Naive thymus-derived CD4-positive, alpha-beta T cell (primary cell): ENCODE results near the gene INPP5A. TPM values are rescaled to one million over a fixed set of nuclear protein-coding genes. Genes with fewer than 3 reads are reported as not detected.

ENCODE experiments used
- ATAC-seq: fragments of 150-1000 bp; cut with Tn5 transposase; 2 replicates; pipeline ENCODE4 v1.10.0; 2021; ENCODE audit warnings: mild to moderate bottlenecking, moderate library complexity
- CTCF ChIA-PET: fragments of 350-600 bp; sonication (Branson Sonifier 250); formaldehyde crosslinking; loops from one replicate; lab custom pipeline; 2021; ENCODE audit warnings: antibody characterized with exemption; lab: Charles Lee
- POLR2A ChIA-PET: fragments of 350-600 bp; sonication (Branson Sonifier 250); formaldehyde crosslinking; loops from one replicate; lab custom pipeline; 2021; ENCODE audit warnings: antibody characterized with exemption, inconsistent platforms; lab: Charles Lee
- DNase-seq, 9 donors: peaks; one replicate each; pipeline versions ENCODE4 v3.0.0 to v3.0.0-alpha.2; 2020 to 2022; ENCODE audit warnings: mixed read lengths in 1 of 9
- H3K27ac ChIP-seq: one replicate; pipeline ENCODE4 v1.7.0; 2013; ENCODE audit warnings: mild to moderate bottlenecking, low read depth, low read length, moderate library complexity
- H3K27me3 ChIP-seq, 2 donors: one replicate each; pipeline ENCODE4 v1.7.0; 2013; ENCODE audit warnings: low read length in 2 of 2, mild to moderate bottlenecking in 2 of 2, moderate library complexity in 2 of 2; ENCODE audit not compliant: control insufficient read depth in 2 of 2, insufficient read depth in 2 of 2
- H3K36me3 ChIP-seq, 3 experiments: 1 replicate in 2 of 3; 2 replicates in 1 of 3; pipeline ENCODE4 v1.7.0; 2013; ENCODE audit warnings: low read length in 3 of 3, mild to moderate bottlenecking in 3 of 3, moderate library complexity in 1 of 3; ENCODE audit not compliant: insufficient read depth in 3 of 3, control insufficient read depth in 2 of 3
- H3K4me1 ChIP-seq, 2 donors: one replicate each; pipeline ENCODE4 v1.7.0; 2013; ENCODE audit warnings: low read length in 2 of 2, mild to moderate bottlenecking in 2 of 2, moderate library complexity in 1 of 2; ENCODE audit not compliant: control insufficient read depth in 2 of 2, insufficient read depth in 2 of 2
- H3K4me3 ChIP-seq: 2 replicates; pipeline ENCODE4 v1.7.0; 2013; ENCODE audit warnings: mild to moderate bottlenecking, low read length
- H3K9me3 ChIP-seq, 3 experiments: 1 replicate in 2 of 3; 2 replicates in 1 of 3; pipeline ENCODE4 v1.7.0; 2013; ENCODE audit warnings: low read length in 3 of 3; ENCODE audit not compliant: control insufficient read depth in 2 of 3
- H3K27ac Mint-ChIP-seq, 9 donors: one replicate each; pipeline ENCODE4 v1.8.0; 2020 to 2022; ENCODE audit warnings: mixed read lengths in 9 of 9, mild to moderate bottlenecking in 8 of 9, moderate library complexity in 5 of 9, inconsistent platforms in 2 of 9
- H3K27me3 Mint-ChIP-seq, 5 donors: one replicate each; pipeline ENCODE4 v1.8.0; 2021 to 2022; ENCODE audit warnings: mixed read lengths in 5 of 5, mild to moderate bottlenecking in 1 of 5
- H3K36me3 Mint-ChIP-seq, 5 donors: one replicate each; pipeline ENCODE4 v1.8.0; 2020 to 2022; ENCODE audit warnings: mixed read lengths in 5 of 5, mild to moderate bottlenecking in 3 of 5, inconsistent platforms in 1 of 5
- H3K4me1 Mint-ChIP-seq, 7 donors: one replicate each; pipeline ENCODE4 v1.8.0; 2020 to 2022; ENCODE audit warnings: mixed read lengths in 7 of 7, mild to moderate bottlenecking in 3 of 7, inconsistent platforms in 1 of 7
- H3K4me3 Mint-ChIP-seq, 10 donors: one replicate each; pipeline ENCODE4 v1.8.0; 2020 to 2022; ENCODE audit warnings: mild to moderate bottlenecking in 10 of 10, mixed read lengths in 10 of 10, moderate library complexity in 6 of 10, inconsistent platforms in 2 of 10
- H3K9me3 Mint-ChIP-seq, 11 donors: one replicate each; pipeline ENCODE4 v1.8.0; 2020 to 2022; ENCODE audit warnings: mixed read lengths in 11 of 11, mild to moderate bottlenecking in 4 of 11, inconsistent platforms in 1 of 11, moderate library complexity in 1 of 11
- intact Hi-C, 2 donors: fragments of 100-400 bp; cut with micrococcal nuclease; formaldehyde crosslinking; loops; one replicate each; pipeline ENCODE4 v1.15.1; 2023
- polyA plus RNA-seq, 2 donors: library from polyadenylated mRNA; unstranded; fragments of 300-500 nt; fragmentation: Illumina TruSeq; gene quantifications; one replicate each; pipeline ENCODE4 v1.2.3, GENCODE V29; 2021
- total RNA-seq, 6 experiments: library from RNA in 5 of 6; stranded (reverse) in 5 of 6; gene quantifications; 1 replicate in 5 of 6; 2 replicates in 1 of 6; pipeline ENCODE4 v1.2.3 and lab custom pipeline; 2021 to 2026

INPP5A gene
- total and polyA plus RNA-seq, 7 experiments from 2014 or later: 0.97 to 30.7 (median 25.0) TPM

GRCh38 chr10:132774902-132775863 is 237.6 kb downstream of the INPP5A start:
- H3K4me3 Mint-ChIP-seq: no peak overlapping the region
- H3K27me3 ChIP-seq: no peaks in the 10 kb centered on the region
- H3K4me3 ChIP-seq: no peak overlapping the region
- H3K27ac Mint-ChIP-seq: no peak overlapping the region
- no peak for DNase-seq
- no peak for ATAC-seq
- H3K9me3 ChIP-seq: no peaks in the 10 kb centered on the region
- ChIA-PET CTCF (no interaction called here), POLR2A (no interaction called here)
- peaks cover 3 to 59% (median 13%) of the 10 kb centered on the region in 5 donors for H3K36me3 Mint-ChIP-seq
- H3K4me1 Mint-ChIP-seq: no peaks in the 10 kb centered on the region
- H3K4me1 ChIP-seq: no peaks in the 10 kb centered on the region
- no peaks in the 10 kb centered on the region for H3K9me3 Mint-ChIP-seq
- no peaks in the 10 kb centered on the region for H3K27me3 Mint-ChIP-seq
- intact Hi-C loops: no loop called here
- peaks cover 0 to 63% (median 2%) of the 10 kb centered on the region in 3 experiments for H3K36me3 ChIP-seq
- H3K27ac ChIP-seq: no peak overlapping the region

- Mint-ChIP-seq H3K36me3 (peaks cover 3 to 56% (median 15%) of the 10 kb centered on the region in 5 donors), H3K4me1 (no peaks in the 10 kb centered on the region), H3K27me3 (no peaks in the 10 kb centered on the region), H3K4me3 (no peak overlapping the region), H3K27ac (no peak overlapping the region), H3K9me3 (no peaks in the 10 kb centered on the region)
- ATAC-seq: no peak
- intact Hi-C loops: no loop called here
- no peak overlapping the region for H3K4me3 ChIP-seq
- H3K9me3 ChIP-seq: no peaks in the 10 kb centered on the region
- ChIA-PET POLR2A (no interaction called here), CTCF (no interaction called here)
- no peaks in the 10 kb centered on the region for H3K27me3 ChIP-seq
- no peak overlapping the region for H3K27ac ChIP-seq
- DNase-seq: no peak
- peaks cover 0 to 61% (median 0%) of the 10 kb centered on the region in 3 experiments for H3K36me3 ChIP-seq
- no peaks in the 10 kb centered on the region for H3K4me1 ChIP-seq
Observed at GRCh38 chr10:132776186-132776585, 238.6 kb downstream of the INPP5A start.

- CTCF ChIA-PET: interaction anchor here (0.8 kb wide), 1 partner anchor 122 kb away, joined by 3 read pairs; no protein-coding TSS in a partner anchor
- peaks cover 6 to 59% (median 21%) of the 10 kb centered on the region in 5 donors for H3K36me3 Mint-ChIP-seq
- Histone ChIP-seq H3K4me1 (no peaks in the 10 kb centered on the region), H3K4me3 (no peak overlapping the region), H3K9me3 (no peaks in the 10 kb centered on the region), H3K27me3 (no peaks in the 10 kb centered on the region), H3K36me3 (peaks cover 0 to 64% (median 0%) of the 10 kb centered on the region in 3 experiments), H3K27ac (no peak overlapping the region)
- DNase-seq (no peak), ATAC-seq (no peak)
- peaks cover 0 to 2% (median 0%) of the 10 kb centered on the region in 5 donors for H3K27me3 Mint-ChIP-seq
- POLR2A ChIA-PET: no interaction called here
- H3K9me3 Mint-ChIP-seq: peaks cover 0 to 2% (median 0%) of the 10 kb centered on the region in 11 donors
- H3K4me1 Mint-ChIP-seq: no peaks in the 10 kb centered on the region
- no peak overlapping the region for H3K27ac Mint-ChIP-seq
- intact Hi-C loops: no loop called here
- no peak overlapping the region for H3K4me3 Mint-ChIP-seq
Observed at GRCh38 chr10:132776821-132777220, 239.2 kb downstream of the INPP5A start.

- ChIA-PET POLR2A (no interaction called here), CTCF (interaction anchor here (0.8 kb wide), 1 partner anchor 123 kb away, joined by 3 read pairs; no protein-coding TSS in a partner anchor)
- Histone ChIP-seq H3K9me3 (no peaks in the 10 kb centered on the region), H3K4me1 (no peaks in the 10 kb centered on the region), H3K36me3 (peaks cover 0 to 66% (median 0%) of the 10 kb centered on the region in 3 experiments), H3K4me3 (no peak overlapping the region), H3K27ac (no peak overlapping the region), H3K27me3 (no peaks in the 10 kb centered on the region)
- Mint-ChIP-seq H3K4me3 (no peak overlapping the region), H3K36me3 (peaks cover 8 to 63% (median 24%) of the 10 kb centered on the region in 5 donors), H3K27me3 (peaks cover 0 to 3% (median 0%) of the 10 kb centered on the region in 5 donors), H3K9me3 (peaks cover 0 to 3% (median 0%) of the 10 kb centered on the region in 11 donors), H3K27ac (no peak overlapping the region), H3K4me1 (no peaks in the 10 kb centered on the region)
- no peak for DNase-seq
- ATAC-seq: no peak
- intact Hi-C loops: no loop called here
Observed at GRCh38 chr10:132777441-132777840, 239.9 kb downstream of the INPP5A start.

GRCh38 chr10:132779549-132780294 is 242.1 kb downstream of the INPP5A start:
- Histone ChIP-seq H3K9me3 (no peaks in the 10 kb centered on the region), H3K36me3 (peaks cover 0 to 60% (median 0%) of the 10 kb centered on the region in 3 experiments), H3K27me3 (no peaks in the 10 kb centered on the region), H3K27ac (no peak overlapping the region), H3K4me1 (no peaks in the 10 kb centered on the region), H3K4me3 (no peak overlapping the region)
- no peak overlapping the region for H3K27ac Mint-ChIP-seq
- peaks cover 0 to 9% (median 4%) of the 10 kb centered on the region in 7 donors for H3K4me1 Mint-ChIP-seq
- POLR2A ChIA-PET: no interaction called here
- CTCF ChIA-PET: no interaction called here
- intact Hi-C loops: no loop called here
- no peak overlapping the region for H3K4me3 Mint-ChIP-seq
- H3K9me3 Mint-ChIP-seq: peaks cover 0 to 9% (median 0%) of the 10 kb centered on the region in 11 donors
- peaks cover 0 to 18% (median 12%) of the 10 kb centered on the region in 5 donors for H3K27me3 Mint-ChIP-seq
- ATAC-seq (no peak), DNase-seq (no peak)
- H3K36me3 Mint-ChIP-seq: peaks cover 8 to 63% (median 33%) of the 10 kb centered on the region in 5 donors

GRCh38 chr10:132780356-132780755 is 242.8 kb downstream of the INPP5A start:
- ATAC-seq: no peak

More at GRCh38 chr10:132780356-132780755, 242.8 kb downstream of the INPP5A start:
- intact Hi-C loops: no loop called here
- peaks cover 0 to 19% (median 12%) of the 10 kb centered on the region in 5 donors for H3K27me3 Mint-ChIP-seq
- H3K4me1 Mint-ChIP-seq: peaks cover 0 to 9% (median 4%) of the 10 kb centered on the region in 7 donors
- Histone ChIP-seq H3K4me3 (no peak overlapping the region), H3K36me3 (peaks cover 0 to 57% (median 0%) of the 10 kb centered on the region in 3 experiments), H3K27ac (no peak overlapping the region), H3K27me3 (no peaks in the 10 kb centered on the region), H3K9me3 (no peaks in the 10 kb centered on the region), H3K4me1 (no peaks in the 10 kb centered on the region)
- H3K27ac Mint-ChIP-seq: no peak overlapping the region
- H3K4me3 Mint-ChIP-seq: no peak overlapping the region
- POLR2A ChIA-PET: no interaction called here
- peaks cover 0 to 9% (median 0%) of the 10 kb centered on the region in 11 donors for H3K9me3 Mint-ChIP-seq
- CTCF ChIA-PET: no interaction called here
- no peak for DNase-seq
- peaks cover 8 to 63% (median 33%) of the 10 kb centered on the region in 5 donors for H3K36me3 Mint-ChIP-seq
